Measurements from ENCODE around the gene FNDC11. TPM values are rescaled to one million over a fixed set of nuclear protein-coding genes. Genes with fewer than 3 reads are reported as not detected.
"Not testable (repeated sequence)": the region's sequence is repeated elsewhere in the genome, so short reads cannot be mapped to it uniquely, and the experiment has no call there.

Gene FNDC11
- total and polyA plus RNA-seq, 7 experiments from 2014 or later, result 0.22 to 1.2 (median 0.32) TPM

- Mint-ChIP-seq H3K36me3 (peaks cover 0 to 15% (median 4%) of the 10 kb centered on the region in 5 donors), H3K9me3 (peaks cover 0 to 2% (median 0%) of the 10 kb centered on the region in 11 donors), H3K4me3 (no peak overlapping the region), H3K4me1 (peaks cover 0 to 5% (median 0%) of the 10 kb centered on the region in 7 donors), H3K27ac (no peak overlapping the region), H3K27me3 (no peaks in the 10 kb centered on the region)
- Histone ChIP-seq H3K27ac (ENCODE audit: low read depth, low read length) (no peak overlapping the region), H3K27me3 (ENCODE audit: control insufficient read depth in 2 of 2, insufficient read depth in 2 of 2, low read length in 2 of 2) (no peaks in the 10 kb centered on the region), H3K4me1 (ENCODE audit: control insufficient read depth in 2 of 2, insufficient read depth in 2 of 2, low read length in 2 of 2) (peaks cover 0 to 5% of the 10 kb centered on the region in 2 donors), H3K4me3 (ENCODE audit: low read length) (no peak overlapping the region), H3K36me3 (ENCODE audit: control insufficient read depth in 2 of 3, insufficient read depth in 3 of 3, low read length in 3 of 3) (peaks cover 0 to 43% (median 3%) of the 10 kb centered on the region in 3 experiments), H3K9me3 (ENCODE audit: control insufficient read depth in 2 of 3, low read length in 3 of 3) (no peaks in the 10 kb centered on the region)
- ChIA-PET CTCF (no interaction called here), POLR2A (no interaction called here)
- ATAC-seq (no peak), DNase-seq (no peak)
- intact Hi-C loops (cut with micrococcal nuclease), result no loop called here
Measured at GRCh38 chr20:63558804-63559484, 5.0 kb downstream of the FNDC11 start.

DNA sequence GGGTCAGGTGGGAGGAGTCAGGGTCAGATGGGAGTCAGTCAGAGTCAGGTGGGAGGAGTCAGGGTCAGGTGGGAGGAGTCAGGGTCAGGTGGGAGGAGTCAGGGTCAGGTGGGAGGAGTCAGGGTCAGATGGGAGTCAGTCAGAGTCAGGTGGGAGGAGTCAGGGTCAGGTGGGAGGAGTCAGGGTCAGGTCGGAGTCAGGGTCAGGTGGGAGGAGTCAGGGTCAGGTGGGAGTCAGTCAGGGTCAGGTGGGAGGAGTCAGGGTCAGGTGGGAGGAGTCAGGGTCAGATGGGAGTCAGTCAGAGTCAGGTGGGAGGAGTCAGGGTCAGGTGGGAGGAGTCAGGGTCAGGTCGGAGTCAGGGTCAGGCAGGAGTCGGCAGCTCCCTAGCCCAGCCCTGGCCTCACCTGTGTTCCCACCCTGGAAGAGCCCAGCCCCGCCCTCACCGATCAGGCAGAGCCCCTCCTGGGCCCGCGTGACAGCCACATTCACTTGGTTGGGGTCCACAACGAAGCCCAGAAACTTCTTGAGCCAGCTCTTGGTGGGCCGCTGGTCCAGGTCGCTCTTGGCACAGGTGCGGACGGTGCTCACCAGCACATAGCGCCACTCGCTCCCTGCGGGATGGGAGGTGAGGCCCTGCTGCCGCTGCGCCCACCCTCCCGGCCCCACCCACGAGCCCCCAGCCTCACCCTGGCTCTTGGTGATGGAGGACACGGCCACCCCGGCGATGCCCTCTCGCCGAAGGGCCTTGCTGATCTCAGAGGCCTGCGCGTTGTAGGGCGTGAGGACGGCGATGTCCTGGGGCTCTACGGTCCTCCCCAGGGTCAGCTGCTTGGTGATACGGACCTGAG lies 5.8 kb downstream of the FNDC11 start:
- H3K9me3 Mint-ChIP-seq; H3K4me1 Mint-ChIP-seq; ATAC-seq; H3K4me3 ChIP-seq (ENCODE audit: low read length); H3K9me3 ChIP-seq (ENCODE audit: control insufficient read depth in 2 of 3, low read length in 3 of 3); H3K27me3 Mint-ChIP-seq; intact Hi-C loops (cut with micrococcal nuclease); H3K27ac Mint-ChIP-seq; H3K4me3 Mint-ChIP-seq; H3K27me3 ChIP-seq (ENCODE audit: control insufficient read depth in 2 of 2, insufficient read depth in 2 of 2, low read length in 2 of 2); H3K4me1 ChIP-seq (ENCODE audit: control insufficient read depth in 2 of 2, insufficient read depth in 2 of 2, low read length in 2 of 2); CTCF ChIA-PET; H3K27ac ChIP-seq (ENCODE audit: low read depth, low read length): not testable (repeated sequence)
- peaks cover 0 to 51% (median 3%) of the 10 kb centered on the region in 3 experiments for H3K36me3 ChIP-seq (ENCODE audit: control insufficient read depth in 2 of 3, insufficient read depth in 3 of 3, low read length in 3 of 3)
- DNase-seq, result peak in 3 of 9 donors; percentile 34 to 74 (median 36)
- peaks cover 0 to 15% (median 4%) of the 10 kb centered on the region in 5 donors for H3K36me3 Mint-ChIP-seq
- POLR2A ChIA-PET, result interaction anchor here (1.0 kb wide), 1 partner anchor 66 kb away, joined by 4 read pairs; no protein-coding TSS in a partner anchor

- ChIA-PET POLR2A (interaction anchor here (1.0 kb wide), 1 partner anchor 65 kb away, joined by 4 read pairs; no protein-coding TSS in a partner anchor), CTCF (no interaction called here)
- Histone ChIP-seq H3K36me3 (ENCODE audit: control insufficient read depth in 2 of 3, insufficient read depth in 3 of 3, low read length in 3 of 3) (peaks cover 0 to 57% (median 3%) of the 10 kb centered on the region in 3 experiments), H3K27me3 (ENCODE audit: control insufficient read depth in 2 of 2, insufficient read depth in 2 of 2, low read length in 2 of 2) (no peaks in the 10 kb centered on the region), H3K4me3 (ENCODE audit: low read length) (no peak overlapping the region), H3K4me1 (ENCODE audit: control insufficient read depth in 2 of 2, insufficient read depth in 2 of 2, low read length in 2 of 2) (no peaks in the 10 kb centered on the region), H3K9me3 (ENCODE audit: control insufficient read depth in 2 of 3, low read length in 3 of 3) (no peaks in the 10 kb centered on the region), H3K27ac (ENCODE audit: low read depth, low read length) (no peak overlapping the region)
- peaks cover 0 to 5% (median 0%) of the 10 kb centered on the region in 7 donors for H3K4me1 Mint-ChIP-seq
- peaks cover 0 to 2% (median 0%) of the 10 kb centered on the region in 11 donors for H3K9me3 Mint-ChIP-seq
- ATAC-seq (no peak), DNase-seq (no peak)
- intact Hi-C loops (cut with micrococcal nuclease), result no loop called here
- peak overlapping the region in 1 of 9 donors; percentile 49 for H3K27ac Mint-ChIP-seq
- no peaks in the 10 kb centered on the region for H3K27me3 Mint-ChIP-seq
- peaks cover 0 to 15% (median 4%) of the 10 kb centered on the region in 5 donors for H3K36me3 Mint-ChIP-seq
- no peak overlapping the region for H3K4me3 Mint-ChIP-seq
Measured at GRCh38 chr20:63560333-63560805, 6.4 kb downstream of the FNDC11 start.

DNA sequence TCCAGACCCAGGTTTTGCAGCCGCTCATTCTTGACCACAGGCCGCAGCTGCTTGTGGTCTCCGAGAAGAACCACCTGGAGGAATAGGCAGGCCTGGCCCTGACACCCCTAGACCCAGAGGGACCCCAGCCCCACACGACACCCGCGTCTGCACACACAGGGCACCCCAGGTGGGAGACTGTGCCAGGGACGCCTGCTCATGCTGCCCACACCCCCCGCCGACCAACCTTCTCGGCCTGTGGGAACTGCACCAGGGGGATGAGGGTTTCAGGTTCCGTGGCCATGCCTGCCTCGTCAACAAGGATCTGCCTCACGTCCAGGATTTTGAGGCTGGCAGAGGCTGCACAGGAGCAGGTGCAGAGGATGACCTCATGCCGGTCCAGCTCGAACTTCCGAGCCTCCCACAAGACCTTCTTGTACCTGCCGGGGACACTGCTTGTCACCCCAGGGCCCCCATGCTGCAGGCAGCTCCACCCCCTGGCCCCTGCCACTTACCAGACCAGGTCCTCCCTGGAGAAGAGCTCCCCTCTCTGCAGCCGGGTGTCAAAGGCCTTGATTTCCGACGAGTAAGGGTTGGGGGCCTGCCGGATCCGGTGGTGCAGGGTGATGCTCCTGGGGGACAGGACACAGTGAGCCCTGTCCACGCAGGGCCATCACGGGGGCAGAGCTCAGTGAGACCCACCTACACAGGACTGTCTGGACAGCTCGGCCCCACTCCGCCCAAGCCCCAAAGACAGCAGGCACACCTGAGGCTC lies 7.1 kb downstream of the FNDC11 start:
- H3K27me3 Mint-ChIP-seq, result no peaks in the 10 kb centered on the region
- no peak for DNase-seq
- H3K4me1 ChIP-seq (ENCODE audit: control insufficient read depth in 2 of 2, insufficient read depth in 2 of 2, low read length in 2 of 2), result no peaks in the 10 kb centered on the region
- peaks cover 0 to 2% (median 0%) of the 10 kb centered on the region in 11 donors for H3K9me3 Mint-ChIP-seq
- POLR2A ChIA-PET, result interaction anchor here (1.0 kb wide), 1 partner anchor 64 kb away, joined by 4 read pairs; no protein-coding TSS in a partner anchor
- no peak overlapping the region for H3K27ac Mint-ChIP-seq
- no peak overlapping the region for H3K27ac ChIP-seq (ENCODE audit: low read depth, low read length)
- no peaks in the 10 kb centered on the region for H3K27me3 ChIP-seq (ENCODE audit: control insufficient read depth in 2 of 2, insufficient read depth in 2 of 2, low read length in 2 of 2)
- intact Hi-C loops (cut with micrococcal nuclease), result no loop called here
- CTCF ChIA-PET, result no interaction called here
- H3K4me3 Mint-ChIP-seq, result no peak overlapping the region
- peaks cover 0 to 18% (median 4%) of the 10 kb centered on the region in 5 donors for H3K36me3 Mint-ChIP-seq
- H3K4me1 Mint-ChIP-seq, result peaks cover 0 to 5% (median 0%) of the 10 kb centered on the region in 7 donors
- no peak overlapping the region for H3K4me3 ChIP-seq (ENCODE audit: low read length)
- H3K9me3 ChIP-seq (ENCODE audit: control insufficient read depth in 2 of 3, low read length in 3 of 3), result no peaks in the 10 kb centered on the region
- no peak for ATAC-seq
- peaks cover 0 to 62% (median 3%) of the 10 kb centered on the region in 3 experiments for H3K36me3 ChIP-seq (ENCODE audit: control insufficient read depth in 2 of 3, insufficient read depth in 3 of 3, low read length in 3 of 3)

DNA sequence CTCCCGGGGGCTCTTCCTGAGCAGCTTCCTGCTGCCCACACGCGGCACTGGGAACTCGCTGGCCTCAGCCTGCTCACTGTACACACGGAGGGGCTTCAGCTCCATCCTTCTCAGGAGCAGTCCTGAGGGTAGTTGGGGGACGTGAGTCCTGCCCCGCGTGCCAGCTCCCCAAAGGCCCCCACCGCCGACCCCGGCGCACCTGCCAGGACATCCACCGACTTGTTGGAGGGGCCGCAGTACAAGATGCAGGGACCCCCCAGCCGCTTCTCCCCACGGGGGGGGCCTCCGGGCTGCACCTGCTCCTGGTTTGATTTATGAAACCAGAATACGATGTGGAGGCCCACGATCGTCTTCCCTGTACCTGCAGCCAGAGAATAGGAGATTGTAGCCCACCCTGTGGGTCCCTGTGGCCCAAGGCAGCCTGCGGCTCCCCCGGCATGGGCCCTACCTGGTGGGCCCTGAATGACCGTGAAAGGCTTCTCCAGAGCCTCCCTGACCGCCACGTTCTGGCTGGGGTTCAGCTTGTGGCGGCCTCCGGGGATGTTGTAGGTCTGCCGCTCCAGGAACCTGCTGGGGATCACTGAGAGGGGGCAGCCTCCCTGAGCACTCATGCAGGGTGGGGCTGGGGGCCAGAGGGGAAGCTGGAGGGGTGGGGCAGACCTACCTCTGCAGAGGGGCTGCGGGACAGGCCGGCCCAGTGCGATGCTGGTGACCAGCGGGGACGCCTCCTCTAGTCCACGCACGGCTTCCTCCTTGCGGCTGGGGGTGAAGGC lies 7.9 kb downstream of the FNDC11 start:
- peaks cover 0 to 5% (median 0%) of the 10 kb centered on the region in 7 donors for H3K4me1 Mint-ChIP-seq
- CTCF ChIA-PET, result no interaction called here
- Histone ChIP-seq H3K4me1 (ENCODE audit: control insufficient read depth in 2 of 2, insufficient read depth in 2 of 2, low read length in 2 of 2) (no peaks in the 10 kb centered on the region), H3K36me3 (ENCODE audit: control insufficient read depth in 2 of 3, insufficient read depth in 3 of 3, low read length in 3 of 3) (peaks cover 0 to 62% (median 3%) of the 10 kb centered on the region in 3 experiments), H3K9me3 (ENCODE audit: control insufficient read depth in 2 of 3, low read length in 3 of 3) (no peaks in the 10 kb centered on the region), H3K4me3 (ENCODE audit: low read length) (no peak overlapping the region), H3K27me3 (ENCODE audit: control insufficient read depth in 2 of 2, insufficient read depth in 2 of 2, low read length in 2 of 2) (no peaks in the 10 kb centered on the region), H3K27ac (ENCODE audit: low read depth, low read length) (no peak overlapping the region)
- DNase-seq (no peak), ATAC-seq (no peak)
- H3K27ac Mint-ChIP-seq, result no peak overlapping the region
- peaks cover 0 to 19% (median 4%) of the 10 kb centered on the region in 5 donors for H3K36me3 Mint-ChIP-seq
- intact Hi-C loops (cut with micrococcal nuclease), result no loop called here
- H3K4me3 Mint-ChIP-seq, result no peak overlapping the region
- POLR2A ChIA-PET, result interaction anchor here (0.6 to 0.9 kb wide), 2 partner anchors 21 to 70 kb away, joined by 3 read pairs; no protein-coding TSS in a partner anchor
- no peaks in the 10 kb centered on the region for H3K27me3 Mint-ChIP-seq
- H3K9me3 Mint-ChIP-seq, result peaks cover 0 to 2% (median 0%) of the 10 kb centered on the region in 11 donors

Measured in naive thymus-derived CD4-positive, alpha-beta T cell (primary cell).